Effector memory CD8-positive, alpha-beta T cell (primary cell): ENCODE results near the gene FASN.
"Not testable (repeated sequence)": the region's sequence is repeated elsewhere in the genome, so short reads cannot be mapped to it uniquely, and the experiment has no call there.

Source experiments
- ATAC-seq: fragments of 150-1000 bp; cut with Tn5 transposase; replicated peaks from 2 replicates; pipeline ENCODE4 v1.10.0; 2021; ENCODE audit warnings: mild to moderate bottlenecking, moderate library complexity
- DNase-seq, 3 experiments: peaks; one replicate each; pipeline ENCODE4 v3.0.0; 2021
- H3K27ac Mint-ChIP-seq, 2 donors: one replicate each; pipeline ENCODE4 v1.8.0; 2022; ENCODE audit warnings: mild to moderate bottlenecking in 2 of 2, mixed read lengths in 2 of 2, moderate library complexity in 2 of 2
- H3K27me3 Mint-ChIP-seq, 2 donors: one replicate each; pipeline ENCODE4 v1.8.0; 2022; ENCODE audit warnings: mixed read lengths in 2 of 2
- H3K36me3 Mint-ChIP-seq: one replicate; pipeline ENCODE4 v1.8.0; 2022; ENCODE audit warnings: mild to moderate bottlenecking, moderate library complexity, mixed read lengths; ENCODE audit not compliant: insufficient read depth
- H3K4me1 Mint-ChIP-seq, 2 donors: one replicate each; pipeline ENCODE4 v1.8.0; 2022; ENCODE audit warnings: low read depth in 2 of 2, mixed read lengths in 2 of 2
- H3K4me3 Mint-ChIP-seq, 2 donors: one replicate each; pipeline ENCODE4 v1.8.0; 2022; ENCODE audit warnings: mild to moderate bottlenecking in 2 of 2, mixed read lengths in 2 of 2, moderate library complexity in 2 of 2
- H3K9me3 Mint-ChIP-seq, 2 donors: one replicate each; pipeline ENCODE4 v1.8.0; 2022; ENCODE audit warnings: mixed read lengths in 2 of 2
- total RNA-seq, 9 experiments: gene quantifications; one replicate each; lab custom pipeline; 2026; lab: John Stamatoyannopoulos, UW

The FASN gene
- 93.4 to 431 (median 173) reads per million in 9 experiments for total RNA-seq

DNA sequence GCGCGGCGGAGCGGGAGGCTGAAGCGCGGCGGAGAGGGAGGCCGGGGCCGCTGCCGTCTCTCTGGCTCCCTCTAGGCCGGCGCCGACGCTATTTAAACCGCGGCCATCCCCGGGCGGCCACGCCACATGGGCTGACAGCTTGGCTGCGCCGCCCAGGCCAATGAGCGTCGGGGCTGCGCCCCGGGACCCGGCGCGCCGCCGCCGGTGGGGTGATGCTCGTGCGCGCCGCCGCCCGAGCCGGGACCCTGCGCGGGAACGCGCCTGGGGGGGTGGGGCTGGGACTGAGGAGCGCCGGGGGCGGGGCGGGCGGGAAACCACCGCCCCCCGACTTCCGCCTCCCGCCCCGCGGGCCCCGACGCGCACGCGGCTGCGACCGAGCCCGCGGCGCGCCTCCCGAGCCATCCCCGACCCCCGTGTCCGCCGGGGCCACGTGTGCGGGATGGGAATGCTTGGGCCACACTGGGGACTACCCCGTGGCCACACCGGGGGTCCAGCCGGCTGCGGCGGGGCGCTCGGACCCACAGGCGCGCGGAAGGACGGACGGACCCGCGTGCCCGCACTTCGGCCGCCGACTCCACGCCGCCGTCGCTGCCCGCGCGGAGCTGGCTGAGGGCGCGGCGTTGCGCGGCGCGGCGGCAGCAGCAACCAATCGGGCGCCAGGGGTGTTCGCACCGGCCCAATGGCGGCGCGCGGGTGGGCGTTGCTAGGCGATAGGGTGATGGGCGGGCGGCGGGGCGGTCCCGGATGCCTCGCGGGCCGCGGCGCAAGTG, at the start of gene FASN:
TSS of gene FASN (minus strand) at position 68 of the 770 bp plus-strand sequence. CDS start 1,791 bp downstream, outside the sequence.
- Mint-ChIP-seq H3K27ac (peak within 1 kb of the TSS; percentile 76 to 81), H3K4me1 (peaks cover 0 to 11% of the 10 kb centered on the region in 2 donors), H3K36me3 (peaks cover 26% of the 10 kb centered on the region), H3K4me3 (peak within 1 kb of the TSS; percentile 81 to 82), H3K27me3 (no peaks in the 10 kb centered on the region), H3K9me3 (no peaks in the 10 kb centered on the region)
- ATAC-seq: peak; percentile 81
- peak; percentile 84 to 86 (median 85) for DNase-seq

DNA sequence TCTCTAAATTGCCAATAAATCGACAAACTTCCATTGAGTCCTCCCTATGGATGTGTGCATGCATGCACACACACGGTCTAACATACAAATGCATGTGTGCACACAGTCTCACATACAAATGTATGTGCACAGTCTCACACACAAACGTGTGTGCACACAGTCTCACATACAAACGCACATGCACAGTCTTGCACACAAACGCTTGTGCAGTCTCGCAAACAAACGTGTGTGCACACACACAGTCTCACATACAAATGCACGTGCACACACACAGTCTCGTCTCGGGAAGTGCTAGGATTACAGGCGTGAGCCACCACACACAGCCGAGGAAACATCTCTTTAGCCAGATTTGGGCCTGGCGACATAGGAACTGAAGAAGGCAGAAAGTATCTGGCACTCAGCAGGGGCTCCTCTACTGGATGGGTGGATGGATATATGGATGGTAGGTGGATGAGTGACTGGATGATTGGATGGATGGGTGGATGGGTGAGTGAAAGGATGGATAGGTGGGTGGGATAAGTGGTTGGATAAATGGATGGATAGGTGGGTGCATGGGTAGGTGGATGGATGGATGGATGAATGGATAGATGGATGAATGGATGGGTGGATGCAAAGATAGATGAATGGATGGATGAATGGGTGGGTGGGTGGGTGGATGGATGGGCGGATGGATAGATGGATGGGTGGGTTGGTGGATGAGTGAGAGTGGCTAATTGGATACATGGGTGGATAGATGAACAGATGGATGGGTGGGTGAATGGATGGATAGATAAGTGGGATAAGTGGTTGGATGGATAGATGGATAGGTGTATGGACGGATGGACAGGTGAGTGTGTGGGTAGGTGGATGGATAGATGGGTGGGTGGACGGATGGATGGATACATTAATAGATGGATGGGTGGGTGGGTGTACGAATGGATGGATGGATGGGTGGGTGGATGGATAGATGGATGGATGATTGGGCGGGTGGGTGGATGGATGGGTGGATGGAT, 48.9 kb upstream of the FASN start:
- Mint-ChIP-seq H3K27me3 (no peaks in the 10 kb centered on the region), H3K9me3 (no peaks in the 10 kb centered on the region), H3K27ac (no peak overlapping the region), H3K4me1 (no peaks in the 10 kb centered on the region), H3K4me3 (no peak overlapping the region), H3K36me3 (peaks cover 5% of the 10 kb centered on the region)
- no peak for DNase-seq
- no peak for ATAC-seq

DNA sequence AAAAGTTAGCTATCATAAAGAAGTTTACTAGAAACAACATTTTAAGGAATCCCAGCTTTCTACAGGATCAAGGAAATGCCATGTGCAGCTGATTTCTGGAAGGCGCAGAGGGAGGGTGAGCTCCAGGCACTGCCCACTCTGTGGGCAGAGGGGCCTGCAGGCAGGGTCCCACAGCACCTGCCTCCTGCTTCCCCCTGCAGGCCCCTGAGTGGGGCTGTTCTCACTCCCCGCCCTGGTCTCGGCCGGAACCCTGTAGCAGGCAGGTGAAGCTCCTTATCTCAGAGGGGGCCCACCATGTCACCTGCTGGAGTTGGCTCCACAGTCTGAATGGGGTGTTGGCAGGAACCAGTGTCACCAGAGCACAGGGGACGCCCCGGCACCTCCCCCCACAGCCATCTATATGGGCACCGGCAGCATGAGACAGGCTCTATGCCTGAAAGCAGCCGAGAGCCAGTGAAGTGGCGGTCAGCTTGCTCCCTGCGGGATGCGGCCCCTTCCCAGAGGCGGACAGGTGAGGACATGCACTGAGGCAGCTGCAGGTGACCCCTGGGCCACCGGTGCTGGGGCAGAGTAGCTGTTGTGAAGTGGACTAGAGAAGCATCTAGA, 47.6 kb upstream of the FASN start:
- ATAC-seq (no peak), DNase-seq (no peak)
- no peaks in the 10 kb centered on the region for H3K4me1 Mint-ChIP-seq
- no peaks in the 10 kb centered on the region for H3K27me3 Mint-ChIP-seq
- peaks cover 2% of the 10 kb centered on the region for H3K36me3 Mint-ChIP-seq
- no peaks in the 10 kb centered on the region for H3K9me3 Mint-ChIP-seq
- no peak overlapping the region for H3K27ac Mint-ChIP-seq
- H3K4me3 Mint-ChIP-seq: no peak overlapping the region

DNA sequence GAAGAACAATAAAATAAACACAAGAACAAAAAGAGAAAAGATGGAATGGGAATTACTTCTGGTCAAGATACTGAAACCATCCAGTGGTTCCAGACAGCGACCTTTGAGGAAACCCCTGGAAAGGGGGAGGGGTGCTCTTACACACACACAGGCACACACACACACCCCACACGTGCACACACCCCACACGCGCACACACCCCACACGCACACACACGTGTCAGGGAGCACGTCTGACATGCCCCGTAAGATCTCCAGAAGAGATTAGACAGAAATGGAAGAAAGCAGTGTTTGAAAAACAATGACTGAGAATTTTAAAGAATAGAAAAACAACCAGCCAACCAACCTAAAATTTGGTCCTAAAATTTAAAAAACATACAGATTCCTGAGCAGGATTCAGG, 45.3 kb upstream of the FASN start:
- H3K27ac Mint-ChIP-seq: no peak overlapping the region
- no peaks in the 10 kb centered on the region for H3K27me3 Mint-ChIP-seq
- no peak overlapping the region for H3K4me3 Mint-ChIP-seq
- no peak for DNase-seq
- no peak for ATAC-seq
- H3K9me3 Mint-ChIP-seq: no peaks in the 10 kb centered on the region
- peaks cover 9% of the 10 kb centered on the region for H3K36me3 Mint-ChIP-seq
- H3K4me1 Mint-ChIP-seq: no peaks in the 10 kb centered on the region

DNA sequence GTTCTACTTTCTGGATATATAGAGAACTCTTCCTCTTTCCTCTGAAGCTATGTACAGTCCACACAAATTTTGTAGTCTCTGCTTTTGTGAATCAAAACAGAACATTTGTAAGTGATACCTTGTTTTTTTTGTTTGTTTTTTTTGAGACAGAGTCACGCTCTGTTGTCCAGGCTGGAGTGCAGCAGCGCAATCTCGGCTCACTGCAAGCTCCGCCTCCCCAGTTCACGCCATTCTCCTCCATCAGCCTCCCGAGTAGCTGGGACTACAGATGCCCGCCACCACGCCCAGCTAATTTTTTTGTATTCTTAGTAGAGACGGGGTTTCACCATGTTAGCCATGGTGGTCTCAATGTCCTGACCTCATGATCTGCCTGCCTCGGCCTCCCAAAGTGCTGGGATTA, 41.9 kb upstream of the FASN start:
- H3K36me3 Mint-ChIP-seq, DNase-seq, H3K27me3 Mint-ChIP-seq, H3K4me1 Mint-ChIP-seq, H3K4me3 Mint-ChIP-seq, ATAC-seq, H3K9me3 Mint-ChIP-seq: not testable (repeated sequence)
- H3K27ac Mint-ChIP-seq: peak overlapping the region in 1 of 2 donors; percentile 56

DNA sequence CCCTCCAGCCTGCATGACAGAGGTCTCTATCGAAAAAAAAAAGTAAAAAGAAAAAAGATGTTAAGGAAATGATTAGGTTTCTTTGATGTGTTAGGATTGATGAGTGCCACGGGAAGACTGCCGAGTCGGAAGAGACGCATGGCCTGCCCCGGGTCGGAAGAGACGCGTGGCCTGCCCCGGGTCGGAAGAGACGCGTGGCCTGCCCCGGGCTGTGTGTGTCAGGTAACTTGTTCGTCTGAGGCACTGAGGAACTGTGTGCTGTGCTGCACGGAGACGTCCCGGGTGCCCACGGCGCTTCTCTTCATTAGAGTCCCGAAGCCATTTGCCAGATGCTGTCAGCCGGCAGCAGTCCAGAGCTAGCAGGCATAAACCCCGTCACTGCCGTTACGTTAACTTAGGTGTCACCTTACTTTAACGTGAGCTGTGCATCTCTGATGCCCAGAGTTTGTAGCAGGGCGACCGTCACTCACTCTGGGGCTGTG, 40.5 kb upstream of the FASN start:
- DNase-seq (no peak), ATAC-seq (no peak)
- Mint-ChIP-seq H3K27ac (no peak overlapping the region), H3K27me3 (no peaks in the 10 kb centered on the region), H3K36me3 (peaks cover 7% of the 10 kb centered on the region), H3K4me1 (no peaks in the 10 kb centered on the region), H3K9me3 (no peaks in the 10 kb centered on the region), H3K4me3 (no peak overlapping the region)

DNA sequence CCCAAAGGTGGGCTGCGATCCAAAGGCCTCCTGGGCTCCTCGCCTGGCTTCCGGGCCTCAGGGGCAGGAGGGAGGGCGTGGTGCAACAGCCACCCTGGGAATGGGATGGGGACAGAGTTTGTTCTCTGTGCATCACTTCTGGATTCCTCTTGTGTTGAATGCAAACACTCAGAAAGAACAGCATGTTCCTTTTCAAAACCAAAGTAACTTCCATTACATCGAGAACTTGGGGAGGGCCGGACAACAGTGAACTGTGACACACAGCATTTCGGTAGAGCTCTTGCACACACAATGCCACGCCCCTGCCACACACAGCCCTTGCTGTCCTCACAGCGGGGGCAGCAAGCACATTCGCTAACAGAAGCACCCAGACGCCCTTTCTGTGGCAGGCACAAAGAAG, 36.1 kb upstream of the FASN start:
- Mint-ChIP-seq H3K27me3 (no peaks in the 10 kb centered on the region), H3K36me3 (peaks cover 3% of the 10 kb centered on the region), H3K9me3 (no peaks in the 10 kb centered on the region), H3K27ac (no peak overlapping the region), H3K4me3 (no peak overlapping the region), H3K4me1 (no peaks in the 10 kb centered on the region)
- no peak for DNase-seq
- no peak for ATAC-seq

DNA sequence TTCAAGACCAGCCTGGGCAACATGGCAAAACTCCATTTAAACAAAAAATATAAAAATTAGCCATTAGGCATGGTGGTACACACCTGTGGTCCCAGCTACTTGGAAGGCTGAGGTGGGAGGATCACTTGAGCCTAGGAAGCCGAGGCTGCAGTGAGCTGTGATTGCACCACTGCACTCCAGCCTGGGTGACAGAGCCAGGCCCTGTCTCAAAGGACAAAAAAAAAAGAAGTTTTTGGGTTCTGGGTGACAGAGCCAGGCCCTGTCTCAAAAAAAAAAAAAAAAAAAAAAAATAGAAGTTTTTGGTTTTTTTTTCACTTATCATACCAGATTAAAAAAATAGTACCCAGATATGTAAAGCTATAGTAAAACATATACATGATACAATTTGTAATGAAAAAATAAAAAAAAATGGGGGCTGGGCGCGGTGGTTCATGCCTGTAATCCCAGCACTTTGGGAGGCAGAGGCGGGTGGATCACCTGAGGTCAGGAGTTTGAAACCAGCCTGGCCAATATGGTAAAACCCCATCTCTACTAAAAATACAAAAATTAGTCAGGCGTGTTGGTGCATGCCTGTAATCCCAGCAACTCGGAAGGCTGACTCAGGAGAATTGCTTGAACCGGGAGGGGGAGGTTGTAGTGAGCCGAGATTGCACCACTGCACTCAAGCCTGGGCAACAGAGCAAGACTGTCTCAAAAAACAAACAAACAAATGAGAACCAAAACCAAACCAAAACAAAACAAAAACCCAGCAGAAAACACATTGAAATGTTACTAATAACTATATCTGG, 35.3 kb upstream of the FASN start:
- not testable (repeated sequence) for ATAC-seq, H3K27ac Mint-ChIP-seq, H3K9me3 Mint-ChIP-seq, DNase-seq, H3K36me3 Mint-ChIP-seq, H3K4me1 Mint-ChIP-seq, H3K4me3 Mint-ChIP-seq, H3K27me3 Mint-ChIP-seq

DNA sequence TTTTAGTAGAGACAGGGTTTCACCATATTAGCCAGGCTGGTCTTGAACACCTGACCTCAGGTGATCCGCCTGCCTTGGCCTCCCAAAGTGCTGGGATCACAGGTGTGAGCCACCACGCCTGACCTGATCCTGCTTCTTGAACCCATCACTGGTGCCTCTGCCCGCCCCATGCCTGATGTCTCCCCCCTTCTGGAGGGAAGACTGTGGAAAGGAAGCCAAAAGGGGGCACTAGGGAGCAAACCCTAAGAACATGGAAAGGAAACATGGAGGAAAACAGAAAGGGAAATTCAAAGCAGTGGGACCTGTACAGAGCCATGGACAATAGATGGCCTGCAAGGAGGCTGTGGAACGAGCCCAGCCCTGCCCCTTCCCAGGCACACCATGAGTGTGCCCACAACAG, 31.1 kb upstream of the FASN start:
- no peak for DNase-seq
- Mint-ChIP-seq H3K4me1 (peaks cover 21 to 22% of the 10 kb centered on the region in 2 donors), H3K4me3 (no peak overlapping the region), H3K27ac (peak overlapping the region in 1 of 2 donors; percentile 49), H3K9me3 (no peaks in the 10 kb centered on the region), H3K36me3 (peaks cover 3% of the 10 kb centered on the region), H3K27me3 (no peaks in the 10 kb centered on the region)
- ATAC-seq: no peak

DNA sequence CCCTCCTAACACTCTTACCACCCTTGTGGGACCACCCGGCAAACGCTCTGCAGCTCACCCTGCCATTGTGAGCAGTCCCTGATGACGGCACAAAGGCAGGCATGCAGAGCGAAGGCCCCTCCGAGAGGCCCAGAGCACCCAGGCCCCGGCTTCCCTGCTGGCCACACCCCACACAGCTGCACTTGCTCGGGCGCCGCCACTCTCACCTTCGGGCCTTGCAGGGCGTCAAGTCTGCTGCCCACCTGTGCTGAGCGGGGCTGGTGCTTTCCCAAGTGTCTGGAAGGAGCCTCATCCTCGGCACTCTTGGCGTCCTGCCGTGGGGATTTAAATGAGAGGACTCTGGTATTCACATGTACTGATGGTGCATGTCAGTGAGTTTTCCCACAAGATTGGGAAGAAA, 30.3 kb upstream of the FASN start:
- no peaks in the 10 kb centered on the region for H3K27me3 Mint-ChIP-seq
- H3K27ac Mint-ChIP-seq: peak overlapping the region in 1 of 2 donors; percentile 90

DNA sequence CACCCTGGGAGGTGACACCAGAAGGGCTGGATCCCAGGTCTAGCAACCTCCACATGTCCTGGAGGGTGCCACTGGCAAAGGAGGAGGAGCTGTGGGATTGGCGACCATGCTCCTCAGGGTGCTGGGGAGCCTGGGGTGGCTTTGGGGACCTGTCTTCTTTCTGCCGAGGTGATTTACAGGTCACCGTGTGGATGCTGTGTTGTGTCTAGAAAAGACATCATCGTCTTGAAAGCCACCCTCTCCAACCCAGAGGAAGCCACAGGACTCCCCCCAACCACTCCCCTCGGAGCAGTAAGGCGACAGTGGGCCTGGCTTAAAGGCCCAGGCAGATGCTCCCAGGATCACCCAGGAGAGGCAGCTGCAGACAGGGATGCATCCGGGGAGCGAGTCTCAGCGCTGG, 29.7 kb upstream of the FASN start:
- Mint-ChIP-seq H3K27me3 (no peaks in the 10 kb centered on the region), H3K27ac (peak overlapping the region; percentile 78 to 90), H3K4me1 (peaks cover 21 to 26% of the 10 kb centered on the region in 2 donors), H3K36me3 (peaks cover 3% of the 10 kb centered on the region), H3K4me3 (peak overlapping the region; percentile 20 to 79), H3K9me3 (no peaks in the 10 kb centered on the region)
- DNase-seq (no peak), ATAC-seq (no peak)

More for the DNA sequence above, 30.3 kb upstream of the FASN start:
- Mint-ChIP-seq H3K4me3 (no peak overlapping the region), H3K9me3 (no peaks in the 10 kb centered on the region), H3K36me3 (peaks cover 3% of the 10 kb centered on the region), H3K4me1 (peaks cover 21 to 24% of the 10 kb centered on the region in 2 donors)
- DNase-seq: no peak
- no peak for ATAC-seq

DNA sequence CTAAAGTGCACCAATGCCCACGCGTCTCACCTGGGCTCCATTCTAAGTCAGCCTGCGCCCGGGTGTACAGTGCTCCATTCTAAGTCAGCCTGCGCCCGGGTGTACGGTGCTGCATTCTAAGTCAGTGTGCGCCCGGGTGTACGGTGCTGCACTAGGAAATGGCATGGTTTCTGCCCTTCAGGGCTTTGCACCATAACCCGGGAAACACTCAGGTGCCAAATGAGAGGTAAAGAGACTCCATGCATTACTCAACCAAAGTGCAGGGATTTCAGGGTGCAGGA, 29.2 kb upstream of the FASN start:
- Mint-ChIP-seq H3K36me3 (peaks cover 3% of the 10 kb centered on the region), H3K9me3 (no peaks in the 10 kb centered on the region), H3K27me3 (no peaks in the 10 kb centered on the region), H3K27ac (peak overlapping the region; percentile 78 to 90), H3K4me1 (peaks cover 21 to 27% of the 10 kb centered on the region in 2 donors), H3K4me3 (peak overlapping the region; percentile 75 to 79)
- DNase-seq (no peak), ATAC-seq (no peak)
